Fibroblast of villous mesenchyme (primary cell): ENCODE measurements around the gene DBNL. TPM values are rescaled to one million over a fixed set of nuclear protein-coding genes. Genes with fewer than 3 reads are reported as not detected.
A peak's percentile ranks its signal among the peaks of the same experiment; 100 is the strongest.

ENCODE experiments used
- DNase-seq: peaks from one replicate; pipeline ENCODE4 v3.0.0-alpha.2; 2010; ENCODE audit warnings: low read depth
- H3K4me3 ChIP-seq: 2 replicates; pipeline ENCODE4 v1.5.1; 2011; ENCODE audit warnings: low read depth, mild to moderate bottlenecking, low read length
- CTCF ChIP-seq: IDR thresholded peaks from 2 replicates; pipeline ENCODE4 v1.5.1; 2012; ENCODE audit warnings: low read depth, mild to moderate bottlenecking, low read length; ENCODE audit not compliant: insufficient read depth
- total RNA-seq: library from RNA; depleted of rRNA; stranded (reverse); fragments of >200 nt; gene quantifications from 2 replicates; pipeline ENCODE4 v1.2.3, GENCODE V29; 2012

The DBNL gene
- total RNA-seq, 1 donor: 97.2 TPM

- TF ChIP-seq CTCF: no peak
- no peak for DNase-seq
Observed at GRCh38 chr7:44071726-44072363, 27.3 kb downstream of the DBNL start.

DNA sequence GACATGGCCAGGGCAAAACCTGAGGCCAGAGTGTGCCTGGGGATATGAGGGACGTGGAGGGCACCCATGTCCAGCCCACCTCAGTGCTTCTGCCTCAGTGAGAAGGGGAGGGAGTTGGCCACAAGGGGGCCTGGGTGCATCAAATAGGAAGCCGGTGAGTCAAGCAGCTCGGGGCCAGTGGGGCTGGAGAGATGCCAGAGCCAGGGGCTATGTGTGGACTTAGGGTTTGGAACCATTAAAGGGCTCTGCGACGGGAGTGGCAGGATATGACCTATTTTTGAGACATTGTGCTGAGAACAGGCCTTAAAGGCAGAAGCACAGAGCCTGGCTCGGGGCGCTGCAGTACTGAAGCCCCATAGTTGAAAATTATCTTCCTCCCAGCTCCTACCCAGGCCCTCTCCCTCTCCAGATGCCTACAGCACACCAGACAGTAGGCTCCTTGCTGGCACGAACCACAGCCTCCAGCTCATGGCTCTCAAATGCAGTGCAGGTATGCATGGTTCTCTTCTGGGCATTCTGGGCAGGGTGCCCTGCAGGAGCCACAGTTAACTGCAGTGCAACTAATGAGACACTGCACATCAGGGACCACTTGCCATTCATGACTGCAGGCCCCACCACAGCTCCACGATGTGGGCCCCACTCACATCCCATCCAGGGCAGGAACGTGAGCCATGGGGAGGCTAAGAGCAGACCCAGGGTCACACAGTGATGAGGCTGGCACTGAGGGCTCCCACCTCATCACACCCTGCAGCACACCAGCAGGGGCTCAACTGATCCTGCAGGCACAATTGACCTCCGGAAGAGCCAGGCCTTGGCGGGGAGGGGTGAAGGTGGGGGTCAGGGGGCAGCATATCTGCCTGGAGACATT, 28.1 kb downstream of the DBNL start:
- no peak overlapping the region for H3K4me3 ChIP-seq
- TF ChIP-seq CTCF: peak; percentile 95
- DNase-seq: peak; percentile 87

More at GRCh38 chr7:44071726-44072363, 27.3 kb downstream of the DBNL start:
- no peak overlapping the region for H3K4me3 ChIP-seq

DNA sequence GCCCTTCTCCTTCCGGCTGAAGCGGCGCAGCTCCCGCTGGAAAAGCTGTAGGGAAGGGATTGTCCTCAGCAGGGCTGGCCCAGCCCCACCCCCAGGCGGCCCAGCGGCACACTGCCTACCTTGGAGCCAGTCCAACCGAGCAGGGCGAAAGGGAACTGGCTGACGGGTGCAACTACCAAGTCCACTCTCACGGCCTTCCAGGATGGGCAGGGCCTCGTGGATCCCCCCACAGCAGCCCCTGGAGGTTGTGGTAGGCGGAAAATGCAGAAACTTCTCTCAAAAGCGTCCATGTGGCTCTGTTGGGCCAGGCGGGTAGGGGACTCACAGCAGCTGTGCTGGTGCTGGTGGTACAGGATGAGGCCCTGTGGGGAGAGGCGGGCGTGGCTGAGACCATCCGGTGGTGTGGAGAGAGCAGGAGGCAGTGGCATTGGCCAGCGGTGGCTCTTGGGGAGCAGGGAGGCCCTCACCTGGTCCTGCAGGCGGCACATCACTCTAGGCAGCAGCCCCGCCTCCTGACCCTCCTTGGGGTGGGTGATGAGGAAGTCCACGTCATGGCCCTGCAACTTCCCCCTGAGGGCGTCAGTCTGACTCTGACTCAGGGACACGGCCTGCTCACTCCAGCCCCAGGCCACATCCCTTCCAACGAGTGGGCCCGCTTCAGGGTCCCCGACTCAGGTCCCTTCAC, 29.3 kb downstream of the DBNL start:
- no peak for TF ChIP-seq CTCF
- peak; percentile 39 for DNase-seq
- no peak overlapping the region for H3K4me3 ChIP-seq

GRCh38 chr7:44074349-44074695, 29.8 kb downstream of the DBNL start:
- no peak for DNase-seq
- no peak overlapping the region for H3K4me3 ChIP-seq
- no peak for TF ChIP-seq CTCF

DNA sequence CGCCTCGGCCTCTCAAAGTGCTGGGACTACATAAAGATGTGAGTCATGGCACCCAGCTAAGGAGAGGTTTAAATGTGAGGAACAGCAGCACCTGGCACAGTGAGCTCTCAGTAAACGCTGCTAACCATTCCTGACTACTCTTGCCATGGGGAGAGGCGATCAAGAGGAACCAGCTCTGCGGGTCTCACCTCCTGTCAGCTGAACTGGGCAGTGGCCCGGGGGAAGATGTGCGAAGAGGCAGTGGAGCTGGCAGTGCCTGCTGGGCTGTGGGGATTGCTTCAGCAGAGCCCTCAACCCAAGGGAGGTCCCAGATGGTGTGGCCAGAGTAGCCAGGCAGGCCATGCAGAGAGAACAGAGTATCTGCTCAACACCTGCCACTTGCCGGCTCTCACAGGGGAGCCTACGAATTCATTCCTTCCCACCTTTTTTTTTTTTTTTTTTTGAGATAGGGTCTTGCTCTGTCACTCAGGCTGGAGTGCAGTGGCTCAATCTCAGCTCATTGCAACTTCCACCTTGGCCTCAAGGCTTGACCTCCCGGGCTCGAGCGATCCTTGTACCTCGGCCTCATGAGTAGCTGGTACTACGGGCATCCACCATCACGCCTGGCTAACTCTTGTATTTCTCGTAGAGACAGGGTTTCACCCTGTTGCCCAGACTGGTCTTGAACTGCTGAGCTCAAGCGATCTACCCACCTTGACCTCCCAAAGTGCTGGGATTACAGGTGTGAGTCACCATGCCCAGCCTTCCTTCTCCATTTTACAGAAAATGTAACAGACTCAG, 31.0 kb downstream of the DBNL start:
- TF ChIP-seq CTCF: no peak
- no peak overlapping the region for H3K4me3 ChIP-seq
- no peak for DNase-seq

- no peak for DNase-seq
- no peak overlapping the region for H3K4me3 ChIP-seq
- TF ChIP-seq CTCF: no peak
Observed at GRCh38 chr7:44076101-44076895, 31.8 kb downstream of the DBNL start.
